Fibroblast of lung (primary cell): Measurements from ENCODE around the gene CERS5. TPM values are rescaled to one million over a fixed set of nuclear protein-coding genes. Genes with fewer than 3 reads are reported as not detected.
A peak's percentile ranks its signal among the peaks of the same experiment; 100 is the strongest.

Source experiments
- DNase-seq, 2 donors: peaks; one replicate each; pipeline versions ENCODE4 v3.0.0 to v3.0.0-alpha.2; 2010; ENCODE audit warnings: low read depth in 2 of 2
- H2AFZ ChIP-seq: 2 replicates; pipeline ENCODE4 v1.5.1; 2012; ENCODE audit warnings: low read length, control low read depth, inconsistent platforms
- H3K27ac ChIP-seq: 2 replicates; pipeline ENCODE4 v1.5.1; 2011; ENCODE audit warnings: low read length, control low read depth; ENCODE audit not compliant: insufficient read depth
- H3K27me3 ChIP-seq: 2 replicates; pipeline ENCODE4 v1.5.1; 2011; ENCODE audit warnings: mild to moderate bottlenecking, low read length; ENCODE audit not compliant: control insufficient read depth, insufficient read depth
- H3K36me3 ChIP-seq: 2 replicates; pipeline ENCODE4 v1.5.1; 2011; ENCODE audit warnings: low read length; ENCODE audit not compliant: control insufficient read depth, insufficient read depth
- H3K4me1 ChIP-seq: 2 replicates; pipeline ENCODE4 v1.5.1; 2011; ENCODE audit warnings: low read length; ENCODE audit not compliant: control insufficient read depth, insufficient read depth; ENCODE audit errors: extremely low read depth
- H3K4me2 ChIP-seq: 2 replicates; pipeline ENCODE4 v1.5.1; 2011; ENCODE audit warnings: low read length, control low read depth; ENCODE audit not compliant: insufficient read depth; ENCODE audit errors: extremely low read depth
- H3K4me3 ChIP-seq, 4 experiments: fragments of 200-600 bp in 1 of 4; sonication (generic) in 1 of 4; replicated peaks in 1 of 4; 2 replicates each; pipeline ENCODE4 v1.5.1; 2011 to 2016; ENCODE audit warnings: low read length in 4 of 4, low read depth in 3 of 4, mild to moderate bottlenecking in 3 of 4, control low read depth in 2 of 4, inconsistent platforms in 1 of 4, mixed read lengths in 1 of 4; ENCODE audit not compliant: insufficient read depth in 1 of 4; ENCODE audit errors: control extremely low read depth in 1 of 4
- H3K79me2 ChIP-seq: 2 replicates; pipeline ENCODE4 v1.5.1; 2012; ENCODE audit warnings: mild to moderate bottlenecking, low read length, inconsistent platforms; ENCODE audit not compliant: control insufficient read depth, insufficient read depth
- H3K9ac ChIP-seq: 2 replicates; pipeline ENCODE4 v1.5.1; 2011; ENCODE audit warnings: mild to moderate bottlenecking, low read length, control low read depth; ENCODE audit not compliant: insufficient read depth
- H3K9me3 ChIP-seq: 2 replicates; pipeline ENCODE4 v1.5.1; 2012; ENCODE audit warnings: low read depth, low read length; ENCODE audit not compliant: control insufficient read depth, insufficient read depth
- H4K20me1 ChIP-seq: 2 replicates; pipeline ENCODE4 v1.5.1; 2011; ENCODE audit warnings: low read length; ENCODE audit not compliant: control insufficient read depth, insufficient read depth; ENCODE audit errors: extremely low read depth
- CTCF ChIP-seq, 2 donors: IDR thresholded peaks in 1 of 2; conservative IDR thresholded peaks in 1 of 2; 1 replicate in 1 of 2; 2 replicates in 1 of 2; pipeline ENCODE4 v1.5.1; 2011 to 2012; ENCODE audit warnings: low read length in 2 of 2, control low read depth in 1 of 2, inconsistent platforms in 1 of 2, low read depth in 1 of 2, mild to moderate bottlenecking in 1 of 2
- EZH2 ChIP-seq: IDR thresholded peaks from 2 replicates; pipeline ENCODE4 v1.5.1; 2012; ENCODE audit warnings: low read length, control low read depth, mild to moderate bottlenecking; ENCODE audit errors: missing control alignments
- polyA plus RNA-seq, 2 donors: library from polyadenylated mRNA; depleted of rRNA in 1 of 2; stranded (reverse) in 1 of 2; unstranded in 1 of 2; fragments of >200 nt; gene quantifications; 2 replicates each; pipeline ENCODE4 v1.2.1, GENCODE V29; 2011 to 2012; ENCODE audit warnings: missing spikeins in 1 of 2
- total RNA-seq: library from RNA; depleted of rRNA; stranded (reverse); fragments of >200 nt; gene quantifications from 2 replicates; pipeline ENCODE4 v1.2.1, GENCODE V29; 2014

The CERS5 gene
- total and polyA plus RNA-seq, 2 donors (not counting 1 experiment from before 2014, with no cell fraction given), result 51.0 to 74.4 TPM

GRCh38 chr12:50181691-50182090, 14.5 kb upstream of the CERS5 start:
- Histone ChIP-seq H2AFZ (no peak overlapping the region), H3K4me3 (no peak overlapping the region), H3K79me2 (no peaks in the 10 kb centered on the region), H3K9ac (no peak overlapping the region), H3K4me1 (no peaks in the 10 kb centered on the region), H3K4me2 (no peak overlapping the region), H3K9me3 (no peaks in the 10 kb centered on the region), H3K27me3 (no peaks in the 10 kb centered on the region), H3K36me3 (peaks cover 3% of the 10 kb centered on the region), H3K27ac (no peak overlapping the region), H4K20me1 (no peaks in the 10 kb centered on the region)
- no peak for TF ChIP-seq CTCF (conservative IDR thresholded peaks at IDR 0.05 in 1 of 2, IDR thresholded peaks at IDR 0.05 in 1 of 2; ENCODE audit: low read depth in 1 of 2, low read length in 2 of 2)
- no peak for TF ChIP-seq EZH2
- DNase-seq, result no peak

- no peak overlapping the region for H3K27ac ChIP-seq
- no peak for DNase-seq
- H3K4me1 ChIP-seq, result no peaks in the 10 kb centered on the region
- H3K4me3 ChIP-seq, result no peak overlapping the region
- no peaks in the 10 kb centered on the region for H4K20me1 ChIP-seq
- H2AFZ ChIP-seq, result no peak overlapping the region
- no peak overlapping the region for H3K4me2 ChIP-seq
- no peak overlapping the region for H3K9ac ChIP-seq
- TF ChIP-seq EZH2 (no peak), CTCF (conservative IDR thresholded peaks at IDR 0.05 in 1 of 2, IDR thresholded peaks at IDR 0.05 in 1 of 2; ENCODE audit: low read depth in 1 of 2, low read length in 2 of 2) (no peak)
- H3K27me3 ChIP-seq, result no peaks in the 10 kb centered on the region
- no peaks in the 10 kb centered on the region for H3K9me3 ChIP-seq
- no peaks in the 10 kb centered on the region for H3K79me2 ChIP-seq
- peaks cover 2% of the 10 kb centered on the region for H3K36me3 ChIP-seq
These were observed 8.5 kb upstream of the CERS5 start for GRCh38 chr12:50175716-50176026.

GRCh38 chr12:50174971-50175715, 8.0 kb upstream of the CERS5 start:
- H2AFZ ChIP-seq, result no peak overlapping the region
- DNase-seq, result peak; percentile 73 to 89
- TF ChIP-seq CTCF (conservative IDR thresholded peaks at IDR 0.05 in 1 of 2, IDR thresholded peaks at IDR 0.05 in 1 of 2; ENCODE audit: low read depth in 1 of 2, low read length in 2 of 2) (peak; percentile 39 to 49), EZH2 (no peak)
- H3K27ac ChIP-seq, result no peak overlapping the region
- H3K9ac ChIP-seq, result no peak overlapping the region
- no peak overlapping the region for H3K4me3 ChIP-seq
- H3K79me2 ChIP-seq, result no peaks in the 10 kb centered on the region
- H3K4me1 ChIP-seq, result no peaks in the 10 kb centered on the region
- H4K20me1 ChIP-seq, result no peaks in the 10 kb centered on the region
- H3K27me3 ChIP-seq, result no peaks in the 10 kb centered on the region
- H3K4me2 ChIP-seq, result no peak overlapping the region
- no peaks in the 10 kb centered on the region for H3K9me3 ChIP-seq
- peaks cover 2% of the 10 kb centered on the region for H3K36me3 ChIP-seq
